GM12892 (cell line): Measurements from ENCODE around the gene CDH23.
A peak's percentile ranks its signal among the peaks of the same experiment; 100 is the strongest.

Source experiments
- DNase-seq: peaks from one replicate; pipeline ENCODE4 v3.0.0; 2011; ENCODE audit not compliant: insufficient read length
- FAIRE-seq: peaks from 2 replicates; lab custom pipeline; 2011; peaks lifted over from hg19 to GRCh38; lab: Jason Lieb, UNC
- POLR2A ChIP-seq: IDR thresholded peaks from 2 replicates; pipeline ENCODE4 v1.6.1; 2011; ENCODE audit warnings: low read depth, low read length, control low read depth
- POLR2AphosphoS5 ChIP-seq: IDR thresholded peaks from 2 replicates; pipeline ENCODE4 v1.6.1; 2011; ENCODE audit warnings: low read depth, low read length, control low read depth
- TAF1 ChIP-seq: IDR thresholded peaks from 2 replicates; pipeline ENCODE4 v1.6.1; 2011; ENCODE audit warnings: low read depth, mild to moderate bottlenecking, control low read depth, low read length, borderline replicate concordance

CDH23 gene

DNA sequence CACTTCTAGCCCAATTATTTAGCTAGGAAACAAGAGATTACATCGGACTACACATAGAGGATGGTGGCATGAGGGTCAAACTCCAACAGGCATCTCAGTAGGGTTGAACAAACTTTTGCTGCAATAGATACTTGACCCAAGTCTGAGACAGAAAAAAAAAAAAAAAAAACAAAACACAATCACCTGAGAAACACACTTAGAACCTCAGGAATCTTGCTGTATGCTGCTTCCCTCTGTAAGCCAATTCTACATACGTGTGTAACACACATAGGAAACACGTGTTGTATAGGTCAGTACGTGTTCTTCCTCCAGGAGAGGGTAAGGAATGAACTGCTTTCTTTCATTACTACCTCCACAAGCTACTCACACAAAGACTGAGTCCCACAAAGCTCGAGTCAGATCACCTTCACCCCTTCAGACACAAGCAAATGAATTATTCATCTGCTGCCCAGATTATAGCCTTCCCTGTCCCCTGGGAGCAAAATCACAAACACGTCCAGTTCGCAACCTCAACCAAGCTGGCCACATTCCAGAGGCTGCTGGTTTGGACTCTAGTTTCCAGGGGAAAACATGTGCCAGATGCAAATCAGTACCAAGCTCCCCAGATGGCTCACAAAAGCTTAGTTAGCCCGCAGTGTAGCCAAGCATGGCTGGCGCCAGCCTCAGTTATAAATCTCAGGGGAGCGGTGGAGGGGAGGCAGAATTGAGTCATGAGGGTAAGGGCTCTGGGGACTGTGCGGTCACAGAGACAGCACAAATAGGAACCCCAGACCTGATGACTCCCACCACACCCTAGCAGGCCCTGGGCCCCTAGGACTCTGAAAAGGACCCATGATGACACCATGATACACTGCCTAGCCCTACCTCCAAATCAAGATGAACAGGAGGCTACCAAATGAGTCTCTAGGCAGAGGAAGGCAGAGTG lies 439.2 kb downstream of the CDH23 start:
- peak; percentile 96 for FAIRE-seq
- peak; percentile 86 for DNase-seq
- TF ChIP-seq POLR2AphosphoS5 (peak; percentile 68; the same call in 1 of the 2 replicates), POLR2A (no peak), TAF1 (peak; percentile 18; the same call in 1 of the 2 replicates)

GRCh38 chr10:71836596-71836974 lies 439.9 kb downstream of the CDH23 start:
- DNase-seq (no peak), FAIRE-seq (no peak)
- no peak for TF ChIP-seq TAF1
- TF ChIP-seq POLR2A = no peak
- no peak for TF ChIP-seq POLR2AphosphoS5

DNA sequence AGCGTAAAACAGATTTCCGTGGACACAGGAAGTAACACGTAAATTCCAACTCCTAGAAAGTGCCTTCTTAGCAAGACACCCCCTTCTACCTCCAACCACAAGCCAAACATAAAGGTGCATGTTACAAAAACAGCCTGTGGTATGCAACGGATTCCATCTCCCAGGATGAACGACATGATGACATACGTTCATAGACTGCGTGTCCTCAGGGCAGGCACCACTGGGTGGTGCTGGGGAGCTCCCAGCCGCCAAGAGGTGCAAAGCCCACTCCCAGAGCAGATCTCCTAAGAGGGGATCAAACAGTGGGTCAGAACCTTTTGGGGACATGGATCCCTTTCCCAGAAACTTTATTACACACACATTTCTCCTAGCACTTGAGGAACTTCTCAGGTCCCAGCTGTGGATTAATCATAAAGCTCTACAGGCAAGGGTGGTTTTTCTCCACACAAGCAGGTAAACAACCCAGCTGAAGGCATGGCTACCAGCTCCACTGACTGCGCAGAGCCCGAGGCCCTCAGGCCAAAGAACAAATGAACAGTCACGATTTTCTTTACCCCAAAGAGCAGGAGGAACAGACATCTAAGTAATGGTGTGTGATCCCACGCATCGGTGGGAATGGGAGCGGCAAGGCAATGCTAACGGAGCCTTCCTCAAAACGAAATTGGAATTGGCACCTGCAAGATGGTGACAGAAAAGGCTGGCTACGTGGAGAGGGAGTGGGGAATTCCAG lies 440.5 kb downstream of the CDH23 start:
- FAIRE-seq (peak; percentile 42), DNase-seq (no peak)
- TF ChIP-seq TAF1 = no peak
- no peak for TF ChIP-seq POLR2A
- TF ChIP-seq POLR2AphosphoS5 = no peak

GRCh38 chr10:71838264-71839211 lies 441.8 kb downstream of the CDH23 start:
- DNase-seq (no peak), FAIRE-seq (no peak)
- TF ChIP-seq TAF1 (no peak), POLR2AphosphoS5 (no peak), POLR2A (no peak)

DNA sequence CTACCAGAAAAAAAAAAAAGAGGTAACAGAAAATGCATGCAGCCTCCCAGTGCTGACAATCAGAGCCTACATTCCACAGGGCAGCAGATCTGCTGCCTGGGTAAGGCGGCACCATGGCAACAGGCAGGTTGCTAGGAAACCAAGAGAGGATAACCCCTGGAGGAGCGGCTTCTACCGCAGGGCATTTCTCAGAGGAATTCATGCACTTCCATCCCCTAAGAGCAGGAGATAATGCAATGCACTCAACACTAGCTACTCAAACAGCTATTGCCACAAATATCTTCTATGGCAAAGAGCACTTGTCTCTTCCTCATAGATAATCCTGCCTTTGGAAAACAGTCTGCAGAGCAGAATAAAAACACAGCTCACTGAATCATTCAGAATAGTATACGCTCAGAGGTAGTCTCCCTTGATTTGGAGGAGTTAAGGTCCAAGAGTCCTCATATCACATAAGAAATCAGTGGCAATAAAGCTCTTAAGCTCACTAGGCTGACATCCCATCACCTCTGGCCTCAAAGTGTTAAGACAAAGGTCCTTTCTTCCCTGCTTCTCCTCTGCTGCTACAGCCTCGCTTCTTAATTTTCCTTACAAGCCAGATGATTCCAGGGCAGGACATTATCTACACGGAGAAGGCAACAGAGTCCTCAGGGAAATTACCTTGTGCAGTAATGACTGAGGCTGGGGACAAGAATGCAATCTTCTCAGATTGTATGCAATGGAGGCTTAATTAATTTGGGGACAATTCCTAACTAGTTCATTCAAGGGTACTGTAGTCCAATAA lies 443.6 kb downstream of the CDH23 start:
- TF ChIP-seq TAF1 = no peak
- no peak for TF ChIP-seq POLR2A
- no peak for TF ChIP-seq POLR2AphosphoS5
- FAIRE-seq (no peak), DNase-seq (no peak)

- TF ChIP-seq POLR2AphosphoS5 (no peak), POLR2A (no peak), TAF1 (no peak)
- no peak for DNase-seq
- FAIRE-seq = no peak
These were observed 444.2 kb downstream of the CDH23 start for GRCh38 chr10:71840958-71841335.

GRCh38 chr10:71842422-71842821 lies 445.7 kb downstream of the CDH23 start:
- DNase-seq (no peak), FAIRE-seq (no peak)
- TF ChIP-seq POLR2A = no peak
- TF ChIP-seq POLR2AphosphoS5 = no peak
- TF ChIP-seq TAF1 = no peak

- no peak for DNase-seq
- no peak for FAIRE-seq
- no peak for TF ChIP-seq POLR2A
- TF ChIP-seq TAF1 = no peak
- no peak for TF ChIP-seq POLR2AphosphoS5
These were observed 446.4 kb downstream of the CDH23 start for GRCh38 chr10:71842856-71843686.

- FAIRE-seq (no peak), DNase-seq (no peak)
- TF ChIP-seq POLR2AphosphoS5 (no peak), POLR2A (no peak), TAF1 (no peak)
These were observed 447.4 kb downstream of the CDH23 start for GRCh38 chr10:71844084-71844483.

GRCh38 chr10:71844695-71845094 lies 448.0 kb downstream of the CDH23 start:
- TF ChIP-seq TAF1 (no peak), POLR2A (no peak), POLR2AphosphoS5 (no peak)
- DNase-seq (no peak), FAIRE-seq (no peak)
